HG03460 (cell line): ENCODE data around the gene CLSTN3.
"Not testable (repeated sequence)": the region's sequence is repeated elsewhere in the genome, so short reads cannot be mapped to it uniquely, and the experiment has no call there.

Experiments used
- ATAC-seq: cut with Tn5 transposase; IDR thresholded peaks from one replicate; pipeline ENCODE4 v1.9.1; 2021; ENCODE audit not compliant: unreplicated experiment

Gene CLSTN3

GRCh38 chr12:7186058-7186457 lies 55.9 kb downstream of the CLSTN3 start:
- ATAC-seq = not testable (repeated sequence)

GRCh38 chr12:7188562-7189397 lies 58.6 kb downstream of the CLSTN3 start:
- ATAC-seq = no peak

GRCh38 chr12:7189398-7190267 lies 59.5 kb downstream of the CLSTN3 start, which contains the start of gene PEX5:
Gene PEX5 (plus strand): TSS chr12:7189686. CDS start chr12:7190378, 692 bp downstream.
- ATAC-seq = peak; percentile 93

- ATAC-seq = no peak
Measured at GRCh38 chr12:7190268-7191055, 60.3 kb downstream of the CLSTN3 start.

GRCh38 chr12:7193674-7194073 lies 63.5 kb downstream of the CLSTN3 start:
- ATAC-seq = no peak

GRCh38 chr12:7197841-7198240 lies 67.7 kb downstream of the CLSTN3 start:
- no peak for ATAC-seq

- no peak for ATAC-seq
Measured at GRCh38 chr12:7203109-7203508, 72.9 kb downstream of the CLSTN3 start.

GRCh38 chr12:7205091-7205490 lies 74.9 kb downstream of the CLSTN3 start:
- no peak for ATAC-seq

- ATAC-seq = no peak
Measured at GRCh38 chr12:7206691-7207090, 76.5 kb downstream of the CLSTN3 start.

GRCh38 chr12:7207866-7208625 lies 77.9 kb downstream of the CLSTN3 start:
- ATAC-seq = no peak
